HepG2 (cell line): ENCODE measurements around the gene CLCA4. TPM values are rescaled to one million over a fixed set of nuclear protein-coding genes. Genes with fewer than 3 reads are reported as not detected.

Experiments
- ATAC-seq: fragments of 200-7000 bp; cut with Tn5 transposase; 3 replicates; pipeline ENCODE4 v1.9.1; 2020; ENCODE audit warnings: mild to moderate bottlenecking, moderate library complexity
- BruUV-seq: library from RNA; stranded (reverse); fragments of 400-500 nt; replicated peaks from 2 replicates; lab custom pipeline; 2021; lab: Mats Ljungman, UMichigan
- CTCF ChIA-PET: fragments of 300-600 bp; formaldehyde crosslinking; extraction: SDS; loops from one replicate; lab custom pipeline; 2021; ENCODE audit warnings: low total read pairs, inconsistent platforms, low intra/inter-chr PET ratio; lab: Yijun Ruan, JAX
- POLR2A ChIA-PET: fragments of 350-600 bp; sonication (Branson Sonifier 250); formaldehyde crosslinking; loops from one replicate; lab custom pipeline; 2020; ENCODE audit warnings: antibody characterized with exemption, inconsistent platforms; lab: Yijun Ruan, JAX
- DNase-seq: peaks from one replicate; pipeline ENCODE4 v3.0.0-alpha.2; 2015; ENCODE audit warnings: low spot score
- FAIRE-seq: peaks from 3 replicates; lab custom pipeline; 2011; peaks lifted over from hg19 to GRCh38; lab: Jason Lieb, UNC
- H2AFZ ChIP-seq: one replicate; pipeline ENCODE4 v1.6.1; 2011; ENCODE audit warnings: low read length, inconsistent platforms
- H3K27ac ChIP-seq: fragments of 300-600 bp; 3 replicates; pipeline ENCODE4 v1.8.0; 2011; ENCODE audit warnings: mixed run types, mild to moderate bottlenecking, mixed read lengths, low read length, inconsistent platforms; ENCODE audit not compliant: insufficient read depth; ENCODE audit errors: extremely low read length
- H3K27me3 ChIP-seq, 2 experiments: fragments of 200-600 bp in 1 of 2; 2 replicates in 1 of 2; 3 replicates in 1 of 2; pipeline versions ENCODE4 v1.6.0 to v1.8.0; 2011; ENCODE audit warnings: low read length in 2 of 2, mild to moderate bottlenecking in 2 of 2, moderate library complexity in 2 of 2, inconsistent platforms in 1 of 2; ENCODE audit not compliant: insufficient read depth in 2 of 2, control insufficient read depth in 1 of 2
- H3K36me3 ChIP-seq, 2 experiments: fragments of 200-600 bp in 1 of 2; replicated peaks in 1 of 2; 2 replicates in 1 of 2; 3 replicates in 1 of 2; pipeline versions ENCODE4 v1.5.1 to v1.8.0; 2011; ENCODE audit warnings: low read length in 2 of 2, inconsistent platforms in 1 of 2; ENCODE audit not compliant: insufficient read depth in 2 of 2, control insufficient read depth in 1 of 2
- H3K4me1 ChIP-seq: 2 replicates; pipeline ENCODE4 v1.5.1; 2012; ENCODE audit warnings: low read length, inconsistent platforms; ENCODE audit not compliant: insufficient read depth
- H3K4me2 ChIP-seq: 2 replicates; pipeline ENCODE4 v1.6.0; 2011; ENCODE audit warnings: low read depth, low read length, inconsistent platforms
- H3K4me3 ChIP-seq, 3 experiments: fragments of 200-600 bp in 1 of 3; sonication (generic), shearing (Covaris generic) in 1 of 3; replicated peaks in 1 of 3; 2 replicates each; pipeline ENCODE4 v1.5.1; 2011 to 2016; ENCODE audit warnings: low read length in 3 of 3, inconsistent platforms in 2 of 3, low read depth in 2 of 3, mild to moderate bottlenecking in 2 of 3, control low read depth in 1 of 3, mixed read lengths in 1 of 3; ENCODE audit not compliant: insufficient read depth in 1 of 3
- H3K79me2 ChIP-seq: one replicate; pipeline ENCODE4 v1.6.1; 2011; ENCODE audit warnings: low read length, inconsistent platforms; ENCODE audit not compliant: insufficient read depth
- H3K9ac ChIP-seq: 2 replicates; pipeline ENCODE4 v1.6.0; 2011; ENCODE audit warnings: mild to moderate bottlenecking, low read depth, low read length, inconsistent platforms; ENCODE audit not compliant: insufficient read depth
- H3K9me3 ChIP-seq: 2 replicates; pipeline ENCODE4 v1.5.1; 2012; ENCODE audit warnings: mild to moderate bottlenecking, low read length
- H4K20me1 ChIP-seq: 2 replicates; pipeline ENCODE4 v1.6.0; 2011; ENCODE audit warnings: inconsistent platforms, mild to moderate bottlenecking, low read length, moderate library complexity; ENCODE audit not compliant: insufficient read depth
- KAT2B ChIP-seq: fragments of 150-350 bp; IDR thresholded peaks from 2 replicates; pipeline ENCODE4 v1.6.1; 2014; ENCODE audit warnings: low read depth, low read length, borderline replicate concordance
- MBNL3 ChIP-seq: fragments of 250-450 bp; sonication (Bioruptor Pico); conservative IDR thresholded peaks from 2 replicates; pipeline ENCODE4 v1.8.0; 2022; ENCODE audit warnings: mild to moderate bottlenecking, inconsistent platforms
- MXD4 ChIP-seq: IDR thresholded peaks from 2 replicates; pipeline ENCODE4 v1.6.1; 2016; ENCODE audit warnings: mild to moderate bottlenecking, missing biosample characterization, missing genetic modification reagents
- NR1H2 ChIP-seq: sonication (generic); formaldehyde crosslinking; IDR thresholded peaks from 2 replicates; pipeline ENCODE4 v1.8.1; 2022; ENCODE audit warnings: low read depth, missing genetic modification reagents, borderline replicate concordance
- ZNF496 ChIP-seq: sonication (generic); formaldehyde crosslinking; IDR thresholded peaks from 2 replicates; pipeline ENCODE4 v1.8.1; 2023; ENCODE audit warnings: mild to moderate bottlenecking, moderate library complexity, missing genetic modification reagents; ENCODE audit not compliant: insufficient replicate concordance
- WGBS: methylation state at CpG from one replicate; pipeline ENCODE4 v1.1.6; 2017; ENCODE audit warnings: low lambda C conversion rate; 5-methylcytosine and 5-hydroxymethylcytosine counted together
- in situ Hi-C: cut with HindIII; loops from 2 replicates; pipeline ENCODE4 v1.10.0; 2017; ENCODE audit warnings: low pct_unique_long_range_greater_than_20kb; ENCODE audit not compliant: extremely low pct_ligation_motif_present
- intact Hi-C: fragments of 100-400 bp; cut with micrococcal nuclease; formaldehyde crosslinking; loops from one replicate; pipeline ENCODE4 v1.10.0; 2022; ENCODE audit not compliant: unreplicated experiment
- polyA plus RNA-seq, 8 experiments: library from polyadenylated mRNA; depleted of rRNA in 3 of 8; stranded (reverse) in 7 of 8; unstranded in 1 of 8; fragments of >200 nt; fragmentation: Illumina TruSeq in 4 of 8; extraction: Trizol in 4 of 8; gene quantifications; 2 replicates each; pipeline versions ENCODE4 v1.2.1 to v1.2.3, GENCODE V29; 2011 to 2016; ENCODE audit warnings: low read depth in 4 of 8, missing spikeins in 1 of 8, mixed read lengths in 1 of 8; ENCODE audit not compliant: insufficient read depth in 1 of 8
- total RNA-seq, 5 experiments: library from RNA; depleted of rRNA; stranded (reverse); fragments of >200 nt; fragmentation: Illumina TruSeq; extraction: Trizol; gene quantifications; 2 replicates each; pipeline ENCODE4 v1.2.3, GENCODE V29; 2016; ENCODE audit warnings: low read depth in 1 of 5
- TF ChIP-seq, protein P1 (sequence below): sonication (generic); formaldehyde crosslinking; IDR thresholded peaks from 2 replicates; pipeline ENCODE4 v1.5.0; 2020; ENCODE audit warnings: missing genetic modification reagents, mild to moderate bottlenecking, borderline replicate concordance
- TF ChIP-seq, protein P2 (sequence below), 2 experiments: sonication (generic) in 1 of 2; formaldehyde crosslinking in 1 of 2; IDR thresholded peaks; 2 replicates each; pipeline versions ENCODE4 v1.6.1 to v1.9.0; 2014 to 2022; ENCODE audit warnings: antibody characterized with exemption in 1 of 2, borderline replicate concordance in 1 of 2, inconsistent platforms in 1 of 2, low read depth in 1 of 2, missing genetic modification reagents in 1 of 2
- TF ChIP-seq, protein P3 (sequence below): fragments of 450-650 bp; IDR thresholded peaks from 2 replicates; pipeline ENCODE4 v1.6.1; 2016

The CLCA4 gene
- total and polyA plus RNA-seq, 2 of the 13 experiments (the other 11 are each of a cell fraction or from before 2014, with no cell fraction given): not detected

DNA sequence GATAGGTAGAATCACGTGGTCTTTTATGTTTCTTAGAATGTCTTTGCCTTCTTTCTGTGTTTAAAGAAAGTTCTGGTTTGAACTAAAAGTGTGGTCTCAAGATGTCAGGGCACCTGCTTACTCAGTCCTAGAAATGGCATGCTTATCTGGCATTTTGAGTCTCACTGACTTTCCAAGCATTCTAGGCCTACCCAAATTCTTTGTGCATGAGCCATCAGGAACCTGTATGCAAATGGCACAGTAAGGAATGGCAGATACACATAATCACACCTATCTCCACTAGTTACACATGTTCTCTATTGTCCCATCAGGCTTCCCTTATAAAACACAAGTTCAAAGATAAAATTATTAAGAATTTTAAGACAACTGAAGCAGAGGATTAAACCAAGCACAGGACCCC, 29.5 kb upstream of the CLCA4 start (continued):
- TF ChIP-seq ZNF496 (CRISPR knock-in tag): no peak
- TF ChIP-seq MXD4 (CRISPR knock-in tag): no peak
- TF ChIP-seq KAT2B: no peak

DNA sequence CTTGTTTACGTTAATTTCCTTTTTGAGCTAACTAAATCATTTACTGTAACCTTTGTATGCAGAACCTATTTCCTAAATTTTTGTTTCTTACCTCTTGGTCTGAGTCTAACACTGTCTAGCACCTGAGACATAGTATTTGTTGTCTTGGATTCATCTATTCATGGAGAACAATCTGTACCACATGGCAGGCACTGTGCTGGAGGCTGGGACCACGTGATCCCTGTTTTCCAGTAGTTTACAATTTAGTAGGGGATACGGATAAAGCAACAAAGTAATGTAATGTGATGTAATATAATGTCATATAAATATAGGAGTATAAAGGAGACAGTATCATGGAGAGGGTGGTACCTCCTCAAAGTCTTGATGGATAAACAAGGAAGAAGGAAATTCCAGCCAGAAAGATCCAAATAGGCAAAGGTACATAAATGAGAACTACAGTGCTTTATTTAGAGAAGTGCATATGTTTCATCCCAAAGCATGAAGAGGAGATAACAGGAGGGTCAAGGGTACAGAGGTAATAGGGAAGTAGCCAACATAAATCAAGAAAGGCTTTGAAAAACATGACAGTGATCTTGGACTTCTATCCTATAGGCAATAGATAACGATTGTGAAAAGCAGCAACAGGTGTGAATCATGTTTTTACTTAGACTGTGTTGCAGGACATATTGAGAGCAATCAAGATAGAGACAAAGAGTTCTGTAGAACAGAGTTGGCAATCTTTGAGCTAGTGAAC, 25.9 kb upstream of the CLCA4 start:
- no peak overlapping the region for H3K9ac ChIP-seq
- FAIRE-seq: no peak
- no peaks in the 10 kb centered on the region for H3K36me3 ChIP-seq
- BruUV-seq: no TSS peak
- CTCF ChIA-PET: no interaction called here
- H4K20me1 ChIP-seq: no peaks in the 10 kb centered on the region
- no peaks in the 10 kb centered on the region for H3K4me1 ChIP-seq
- 10% methylated on average over 4 of the region's 4 CpGs for WGBS
- no peaks in the 10 kb centered on the region; a peak in 1 of 5 replicates for H3K27me3 ChIP-seq
- TF ChIP-seq NR1H2 (CRISPR knock-in tag) (no peak), MBNL3 (CRISPR knock-in tag) (no peak)
- TF ChIP-seq, protein P1, sequence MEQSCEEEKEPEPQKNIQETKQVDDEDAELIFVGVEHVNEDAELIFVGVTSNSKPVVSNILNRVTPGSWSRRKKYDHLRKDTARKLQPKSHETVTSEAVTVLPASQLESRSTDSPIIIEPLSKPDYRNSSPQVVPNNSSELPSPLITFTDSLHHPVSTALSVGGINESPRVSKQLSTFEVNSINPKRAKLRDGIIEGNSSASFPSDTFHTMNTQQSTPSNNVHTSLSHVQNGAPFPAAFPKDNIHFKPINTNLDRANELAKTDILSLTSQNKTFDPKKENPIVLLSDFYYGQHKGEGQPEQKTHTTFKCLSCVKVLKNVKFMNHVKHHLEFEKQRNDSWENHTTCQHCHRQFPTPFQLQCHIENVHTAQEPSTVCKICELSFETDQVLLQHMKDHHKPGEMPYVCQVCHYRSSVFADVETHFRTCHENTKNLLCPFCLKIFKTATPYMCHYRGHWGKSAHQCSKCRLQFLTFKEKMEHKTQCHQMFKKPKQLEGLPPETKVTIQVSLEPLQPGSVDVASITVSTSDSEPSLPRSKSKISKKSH (CRISPR knock-in tag): no peak
- TF ChIP-seq, protein P2, sequence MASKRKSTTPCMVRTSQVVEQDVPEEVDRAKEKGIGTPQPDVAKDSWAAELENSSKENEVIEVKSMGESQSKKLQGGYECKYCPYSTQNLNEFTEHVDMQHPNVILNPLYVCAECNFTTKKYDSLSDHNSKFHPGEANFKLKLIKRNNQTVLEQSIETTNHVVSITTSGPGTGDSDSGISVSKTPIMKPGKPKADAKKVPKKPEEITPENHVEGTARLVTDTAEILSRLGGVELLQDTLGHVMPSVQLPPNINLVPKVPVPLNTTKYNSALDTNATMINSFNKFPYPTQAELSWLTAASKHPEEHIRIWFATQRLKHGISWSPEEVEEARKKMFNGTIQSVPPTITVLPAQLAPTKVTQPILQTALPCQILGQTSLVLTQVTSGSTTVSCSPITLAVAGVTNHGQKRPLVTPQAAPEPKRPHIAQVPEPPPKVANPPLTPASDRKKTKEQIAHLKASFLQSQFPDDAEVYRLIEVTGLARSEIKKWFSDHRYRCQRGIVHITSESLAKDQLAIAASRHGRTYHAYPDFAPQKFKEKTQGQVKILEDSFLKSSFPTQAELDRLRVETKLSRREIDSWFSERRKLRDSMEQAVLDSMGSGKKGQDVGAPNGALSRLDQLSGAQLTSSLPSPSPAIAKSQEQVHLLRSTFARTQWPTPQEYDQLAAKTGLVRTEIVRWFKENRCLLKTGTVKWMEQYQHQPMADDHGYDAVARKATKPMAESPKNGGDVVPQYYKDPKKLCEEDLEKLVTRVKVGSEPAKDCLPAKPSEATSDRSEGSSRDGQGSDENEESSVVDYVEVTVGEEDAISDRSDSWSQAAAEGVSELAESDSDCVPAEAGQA (IDR thresholded peaks at IDR 0.05; ENCODE audit: low read depth): no peak
- TF ChIP-seq, protein P2 (CRISPR knock-in tag; IDR thresholded peaks at IDR 0.05; ENCODE audit: borderline replicate concordance): no peak
- TF ChIP-seq, protein P3, sequence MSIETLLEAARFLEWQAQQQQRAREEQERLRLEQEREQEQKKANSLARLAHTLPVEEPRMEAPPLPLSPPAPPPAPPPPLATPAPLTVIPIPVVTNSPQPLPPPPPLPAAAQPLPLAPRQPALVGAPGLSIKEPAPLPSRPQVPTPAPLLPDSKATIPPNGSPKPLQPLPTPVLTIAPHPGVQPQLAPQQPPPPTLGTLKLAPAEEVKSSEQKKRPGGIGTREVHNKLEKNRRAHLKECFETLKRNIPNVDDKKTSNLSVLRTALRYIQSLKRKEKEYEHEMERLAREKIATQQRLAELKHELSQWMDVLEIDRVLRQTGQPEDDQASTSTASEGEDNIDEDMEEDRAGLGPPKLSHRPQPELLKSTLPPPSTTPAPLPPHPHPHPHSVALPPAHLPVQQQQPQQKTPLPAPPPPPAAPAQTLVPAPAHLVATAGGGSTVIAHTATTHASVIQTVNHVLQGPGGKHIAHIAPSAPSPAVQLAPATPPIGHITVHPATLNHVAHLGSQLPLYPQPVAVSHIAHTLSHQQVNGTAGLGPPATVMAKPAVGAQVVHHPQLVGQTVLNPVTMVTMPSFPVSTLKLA: peak; percentile 93
- in situ Hi-C loops (loop anchor here (25.0 kb wide), 1 partner anchor 166 kb away; no protein-coding TSS in a partner anchor), intact Hi-C loops (no loop called here)
- no peak overlapping the region for H3K27ac ChIP-seq
- H3K4me2 ChIP-seq: no peak overlapping the region
- no peak overlapping the region for H3K4me3 ChIP-seq
- no peak for DNase-seq
- H3K9me3 ChIP-seq: no peaks in the 10 kb centered on the region
- no peak overlapping the region for H2AFZ ChIP-seq
- H3K79me2 ChIP-seq: no peaks in the 10 kb centered on the region
- POLR2A ChIA-PET: no interaction called here
- ATAC-seq: no peak
